ENCODE data around the gene ARHGAP30.
A peak's percentile ranks its signal among the peaks of the same experiment; 100 is the strongest.

Gene ARHGAP30

DNA sequence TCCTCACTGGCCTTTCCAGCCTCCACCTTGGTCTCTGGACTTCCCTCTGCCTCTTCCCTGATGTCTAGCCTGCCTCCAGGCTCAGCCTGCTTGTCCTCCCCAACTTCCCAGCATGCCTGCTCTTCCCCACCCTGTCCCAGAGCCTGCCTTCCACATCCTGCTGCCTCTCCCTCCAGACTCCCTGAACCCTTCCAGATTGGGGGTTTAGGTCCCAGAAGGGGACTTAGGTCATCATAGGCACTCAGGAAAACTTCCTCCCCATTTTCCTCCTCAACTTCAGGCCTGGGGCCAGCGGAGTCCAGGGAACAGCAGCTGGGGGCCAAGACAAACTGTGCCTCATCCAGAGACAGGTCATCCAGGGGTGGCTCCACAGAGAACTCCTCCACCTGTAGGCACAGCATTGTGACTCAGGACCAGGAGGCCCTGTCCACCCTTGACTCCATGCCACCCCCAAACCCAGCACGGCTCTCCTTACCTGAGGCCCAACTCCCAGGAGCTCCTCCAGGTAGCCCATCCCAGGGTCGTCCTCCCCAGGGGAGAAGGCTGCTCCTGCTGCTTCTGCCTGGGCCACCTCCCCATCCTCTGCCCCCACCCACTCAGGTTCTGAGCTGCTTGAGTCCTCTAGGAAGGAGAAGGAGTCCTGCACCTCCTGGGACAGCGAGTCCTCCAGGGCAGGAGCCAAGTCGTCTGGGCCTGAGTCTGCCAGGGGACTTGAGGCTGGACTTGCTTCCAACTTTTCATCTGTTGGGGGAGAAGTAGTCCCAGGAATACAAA is 20.6 kb downstream of the ARHGAP30 start:
- Histone ChIP-seq H3K4me1 (ENCODE audit: control insufficient read depth, insufficient read depth, low read length, unreplicated experiment) (peaks cover 11% of the 10 kb centered on the region), H3K79me2 (ENCODE audit: control insufficient read depth, insufficient read depth, low read length, unreplicated experiment) (peaks cover 6% of the 10 kb centered on the region), H3K27me3 (ENCODE audit: insufficient read depth, low read length) (no peaks in the 10 kb centered on the region), H3K27ac (ENCODE audit: low read depth, low read length) (no peak overlapping the region), H3K4me3 (ENCODE audit: low read depth, low read length) (no peak overlapping the region), H3K36me3 (ENCODE audit: insufficient read depth, low read length) (no peaks in the 10 kb centered on the region), H2AFZ (ENCODE audit: low read length, unreplicated experiment) (no peak overlapping the region)

DNA sequence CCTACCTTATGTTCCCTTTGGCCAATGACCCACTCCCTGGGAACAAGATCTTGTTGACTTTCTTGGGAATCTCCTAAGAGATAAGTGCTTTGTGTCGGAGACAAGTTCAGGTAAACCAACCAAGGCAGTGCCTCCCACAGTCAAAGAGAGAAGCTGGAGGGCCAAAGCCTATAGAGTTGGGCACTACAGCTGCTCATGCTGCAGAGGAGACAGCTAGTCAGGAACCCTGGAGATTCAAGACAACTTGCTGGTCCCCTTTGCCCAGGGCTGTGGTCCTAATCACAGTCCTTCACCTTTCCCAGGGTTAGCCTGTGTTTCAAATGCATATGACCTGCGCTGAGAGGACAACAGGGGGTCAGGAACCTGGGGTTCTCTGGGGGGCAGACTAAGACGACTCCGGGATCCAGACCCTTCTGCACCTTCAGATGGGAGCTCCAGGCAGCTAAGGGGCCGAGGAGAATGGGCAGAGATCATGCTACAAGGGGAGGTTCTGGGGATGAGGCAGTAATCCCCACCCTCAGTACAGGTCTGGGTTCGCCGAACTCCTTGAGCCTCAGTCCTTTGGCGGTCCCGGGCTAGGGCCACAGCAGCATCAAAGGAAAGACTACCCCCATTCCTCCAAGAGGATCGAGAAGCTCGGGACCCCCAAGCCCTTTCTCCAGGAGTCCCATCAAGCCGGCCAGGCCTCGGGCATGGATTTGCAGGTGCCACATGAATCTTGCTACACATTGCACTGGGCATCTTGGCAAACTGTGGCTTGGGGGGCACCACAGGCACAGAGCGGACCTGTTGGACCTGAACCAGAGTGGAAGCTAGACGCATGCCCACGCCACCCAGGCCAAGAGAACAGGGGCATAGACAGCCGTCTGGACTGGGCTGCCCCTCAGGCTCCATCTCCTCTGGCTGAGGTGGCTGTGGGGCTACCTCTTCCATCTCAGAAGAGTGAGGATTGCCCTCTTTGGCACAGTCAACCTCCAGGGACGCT is 22.0 kb downstream of the ARHGAP30 start:
- no peak overlapping the region for H3K27ac ChIP-seq (ENCODE audit: low read depth, low read length)
- peaks cover 11% of the 10 kb centered on the region for H3K4me1 ChIP-seq (ENCODE audit: control insufficient read depth, insufficient read depth, low read length, unreplicated experiment)
- H3K27me3 ChIP-seq (ENCODE audit: insufficient read depth, low read length), result no peaks in the 10 kb centered on the region
- peaks cover 15% of the 10 kb centered on the region for H3K79me2 ChIP-seq (ENCODE audit: control insufficient read depth, insufficient read depth, low read length, unreplicated experiment)
- H3K4me3 ChIP-seq (ENCODE audit: low read depth, low read length), result no peak overlapping the region
- no peak overlapping the region for H2AFZ ChIP-seq (ENCODE audit: low read length, unreplicated experiment)
- no peaks in the 10 kb centered on the region for H3K36me3 ChIP-seq (ENCODE audit: insufficient read depth, low read length)

DNA sequence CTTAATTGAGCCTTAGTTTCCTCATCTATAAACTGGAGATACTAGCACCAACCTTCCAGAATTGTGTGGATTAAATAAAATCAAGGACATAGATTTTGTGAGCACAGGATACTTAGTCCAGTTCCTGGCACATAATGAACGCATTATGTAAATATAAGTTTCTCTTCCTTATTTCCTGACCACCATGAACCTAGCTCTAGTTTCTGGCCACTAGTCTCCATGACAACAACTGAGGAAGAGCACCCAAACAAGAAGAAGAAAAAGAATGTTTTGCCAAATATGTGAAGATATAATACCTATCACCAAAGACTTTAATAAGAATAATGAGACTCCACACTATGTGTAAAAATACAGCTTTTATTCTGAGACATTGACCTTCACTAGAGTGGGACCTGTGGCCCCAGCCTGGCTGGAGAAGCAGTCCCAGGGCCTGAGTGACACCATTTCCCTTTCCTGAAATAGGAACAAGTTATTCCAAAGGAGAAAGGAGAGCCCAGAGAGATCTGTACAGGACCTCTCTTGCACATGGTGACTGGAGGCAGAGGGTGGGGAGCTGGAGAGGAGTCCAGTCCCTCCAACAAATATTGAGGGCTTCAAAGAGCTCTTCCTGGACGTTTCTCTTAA is 23.0 kb downstream of the ARHGAP30 start:
- peak overlapping the region; percentile 59 for H2AFZ ChIP-seq (ENCODE audit: low read length, unreplicated experiment)
- no peaks in the 10 kb centered on the region; the same call in 1 of the 2 replicates for H3K36me3 ChIP-seq (ENCODE audit: insufficient read depth, low read length)

DNA sequence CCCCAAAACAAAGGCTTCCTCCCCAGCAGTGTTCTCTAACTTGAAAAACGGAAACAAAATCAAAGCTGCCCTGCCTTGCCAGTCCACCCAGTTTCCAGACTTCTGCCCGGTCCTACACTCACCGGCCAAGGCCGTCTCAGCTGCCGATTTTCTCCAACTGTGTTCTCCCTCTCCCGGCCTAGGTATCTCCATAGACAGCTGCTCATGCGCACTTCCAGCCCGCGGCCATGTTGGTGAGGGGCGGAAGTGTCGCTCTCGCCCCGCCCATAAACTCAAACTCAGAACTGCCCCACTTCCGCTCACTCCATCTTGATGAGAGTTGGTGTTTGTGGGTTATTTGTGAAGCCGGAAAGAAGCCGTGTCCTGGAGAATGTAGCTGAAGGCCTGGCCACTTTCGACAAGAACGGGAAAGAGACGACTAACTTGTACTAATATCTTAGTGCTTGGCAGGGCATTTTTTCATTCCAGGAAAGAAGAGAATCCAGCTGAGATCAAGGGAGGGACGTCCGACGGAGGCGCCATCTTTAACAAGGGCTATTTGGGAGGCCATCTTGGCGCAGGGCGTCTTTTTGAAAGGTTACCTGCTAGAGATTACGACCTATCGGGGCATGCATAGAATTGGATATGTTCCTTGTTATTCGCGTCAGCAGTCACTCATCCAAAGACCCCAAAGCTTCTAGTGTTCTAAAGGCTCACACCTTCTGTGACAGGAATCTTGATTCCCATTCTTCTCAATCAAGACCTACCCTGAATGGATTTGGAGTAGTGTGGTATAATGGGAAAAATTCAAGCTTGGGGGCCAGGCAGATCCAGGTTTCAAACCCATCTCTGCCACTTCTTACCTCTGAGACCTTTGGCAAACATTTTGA is 23.7 kb downstream of the ARHGAP30 start, which contains the start of gene USF1:
Gene USF1 (minus strand): TSS at position 242 of the 869 bp plus-strand sequence. CDS start 2,702 bp downstream, outside the sequence.
- peak within 1 kb of the TSS; percentile 90 for H3K4me3 ChIP-seq (ENCODE audit: low read depth, low read length)
- H2AFZ ChIP-seq (ENCODE audit: low read length, unreplicated experiment), result peak within 1 kb of the TSS; percentile 59
- peaks cover 10% of the 10 kb centered on the region for H3K4me1 ChIP-seq (ENCODE audit: control insufficient read depth, insufficient read depth, low read length, unreplicated experiment)
- H3K36me3 ChIP-seq (ENCODE audit: insufficient read depth, low read length), result no peaks in the 10 kb centered on the region; the same call in 1 of the 2 replicates
- H3K79me2 ChIP-seq (ENCODE audit: control insufficient read depth, insufficient read depth, low read length, unreplicated experiment), result peaks cover 19% of the 10 kb centered on the region
- peak within 1 kb of the TSS; percentile 90 for H3K27ac ChIP-seq (ENCODE audit: low read depth, low read length)
- no peaks in the 10 kb centered on the region for H3K27me3 ChIP-seq (ENCODE audit: insufficient read depth, low read length)

More for the DNA sequence above, 23.0 kb downstream of the ARHGAP30 start:
- H3K27me3 ChIP-seq (ENCODE audit: insufficient read depth, low read length), result no peaks in the 10 kb centered on the region
- H3K79me2 ChIP-seq (ENCODE audit: control insufficient read depth, insufficient read depth, low read length, unreplicated experiment), result peaks cover 19% of the 10 kb centered on the region
- H3K27ac ChIP-seq (ENCODE audit: low read depth, low read length), result peak overlapping the region; percentile 90; the same call in 1 of the 2 replicates
- H3K4me1 ChIP-seq (ENCODE audit: control insufficient read depth, insufficient read depth, low read length, unreplicated experiment), result peaks cover 10% of the 10 kb centered on the region
- H3K4me3 ChIP-seq (ENCODE audit: low read depth, low read length), result peak overlapping the region; percentile 90

DNA sequence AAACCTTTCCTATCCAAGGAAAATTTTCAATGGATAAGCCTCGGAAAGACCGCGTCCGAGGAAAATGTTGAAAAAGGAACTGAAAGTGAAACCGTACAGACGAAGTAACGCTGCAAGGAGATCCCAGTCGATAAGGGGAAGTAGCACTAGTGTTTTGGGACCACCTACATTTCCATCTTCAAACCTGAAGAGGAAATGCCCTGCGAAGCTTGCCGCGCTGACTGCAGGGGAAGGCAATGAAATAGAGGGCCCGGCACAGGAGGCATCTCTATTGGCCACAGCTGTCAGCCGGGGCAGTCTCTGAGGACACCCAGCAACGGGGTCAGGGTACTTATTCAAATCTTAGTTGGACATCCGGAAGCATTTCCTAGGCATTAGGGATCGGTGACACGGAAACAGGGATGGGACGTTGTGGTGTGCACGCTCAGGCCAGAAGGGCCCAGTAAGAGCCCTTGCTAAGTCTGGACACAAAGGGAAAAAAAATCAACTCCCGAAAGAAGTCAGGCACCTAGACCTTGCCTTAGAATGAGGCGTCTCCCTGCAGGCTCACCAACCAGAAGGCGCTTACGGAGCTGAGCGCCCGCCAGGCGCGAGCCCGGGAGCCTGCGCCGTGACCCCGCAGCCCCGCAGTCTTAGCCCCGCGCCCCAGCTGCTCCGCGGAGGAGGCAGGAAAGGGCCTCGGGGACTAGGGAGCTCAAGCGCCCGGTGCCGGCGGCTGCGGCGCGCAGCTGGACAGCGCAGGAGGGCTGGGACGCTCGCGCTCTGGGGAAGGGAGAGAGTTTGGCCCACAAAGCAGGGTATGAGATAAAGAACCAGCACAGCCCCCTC is 24.6 kb downstream of the ARHGAP30 start:
- Histone ChIP-seq H3K4me1 (ENCODE audit: control insufficient read depth, insufficient read depth, low read length, unreplicated experiment) (peaks cover 10% of the 10 kb centered on the region), H3K27ac (ENCODE audit: low read depth, low read length) (peak overlapping the region; percentile 90), H3K27me3 (ENCODE audit: insufficient read depth, low read length) (no peaks in the 10 kb centered on the region), H3K36me3 (ENCODE audit: insufficient read depth, low read length) (peaks cover 5% of the 10 kb centered on the region; the same call in 1 of the 2 replicates), H2AFZ (ENCODE audit: low read length, unreplicated experiment) (peak overlapping the region; percentile 17), H3K4me3 (ENCODE audit: low read depth, low read length) (peak overlapping the region; percentile 90), H3K79me2 (ENCODE audit: control insufficient read depth, insufficient read depth, low read length, unreplicated experiment) (peaks cover 19% of the 10 kb centered on the region)

DNA sequence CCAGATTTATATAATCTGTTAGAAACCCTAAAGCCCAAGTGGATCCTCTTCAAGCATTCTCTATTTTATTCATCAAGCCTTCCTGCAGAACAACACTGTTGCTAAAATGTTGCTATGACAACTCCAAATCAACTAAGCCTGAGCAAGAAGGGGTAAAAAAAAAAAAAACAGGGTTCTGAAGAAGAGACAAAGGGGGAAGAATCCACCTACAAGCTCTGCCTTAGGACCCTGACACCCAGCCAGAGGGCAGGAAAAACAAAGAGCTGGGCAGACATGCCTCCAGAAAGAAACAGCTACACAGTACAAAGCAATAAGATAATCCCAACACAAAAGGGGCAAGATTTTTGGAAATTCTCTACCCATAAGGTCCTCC is 25.2 kb downstream of the ARHGAP30 start:
- peak overlapping the region; percentile 17 for H2AFZ ChIP-seq (ENCODE audit: low read length, unreplicated experiment)
- H3K36me3 ChIP-seq (ENCODE audit: insufficient read depth, low read length), result peaks cover 5% of the 10 kb centered on the region; the same call in 1 of the 2 replicates
- H3K27ac ChIP-seq (ENCODE audit: low read depth, low read length), result peak overlapping the region; percentile 90
- peaks cover 10% of the 10 kb centered on the region for H3K4me1 ChIP-seq (ENCODE audit: control insufficient read depth, insufficient read depth, low read length, unreplicated experiment)
- peaks cover 19% of the 10 kb centered on the region for H3K79me2 ChIP-seq (ENCODE audit: control insufficient read depth, insufficient read depth, low read length, unreplicated experiment)
- H3K27me3 ChIP-seq (ENCODE audit: insufficient read depth, low read length), result no peaks in the 10 kb centered on the region
- peak overlapping the region; percentile 90 for H3K4me3 ChIP-seq (ENCODE audit: low read depth, low read length)

DNA sequence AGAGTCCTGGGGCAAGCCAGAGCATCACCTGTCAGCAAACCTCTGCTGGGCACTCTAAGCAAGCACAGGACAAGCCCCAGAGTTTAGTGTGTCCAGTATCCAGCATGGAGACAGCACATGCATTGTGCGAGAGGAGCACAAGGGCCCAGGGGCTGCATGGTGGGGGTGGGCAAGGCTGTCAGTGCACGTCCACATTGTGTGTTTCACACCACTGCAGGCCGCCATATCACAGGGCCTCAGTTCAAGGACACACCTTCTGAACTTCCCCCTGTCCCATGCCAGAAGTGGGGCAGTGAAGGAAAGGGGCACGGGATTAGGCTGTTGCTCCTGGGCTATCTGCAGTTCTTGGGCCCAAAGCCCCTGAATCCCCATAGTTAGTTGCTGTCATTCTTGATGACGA is 30.1 kb downstream of the ARHGAP30 start:
- Histone ChIP-seq H3K36me3 (ENCODE audit: insufficient read depth, low read length) (peaks cover 5% of the 10 kb centered on the region; the same call in 1 of the 2 replicates), H2AFZ (ENCODE audit: low read length, unreplicated experiment) (no peak overlapping the region), H3K27me3 (ENCODE audit: insufficient read depth, low read length) (no peaks in the 10 kb centered on the region), H3K4me3 (ENCODE audit: low read depth, low read length) (no peak overlapping the region), H3K27ac (ENCODE audit: low read depth, low read length) (no peak overlapping the region), H3K79me2 (ENCODE audit: control insufficient read depth, insufficient read depth, low read length, unreplicated experiment) (peaks cover 17% of the 10 kb centered on the region), H3K4me1 (ENCODE audit: control insufficient read depth, insufficient read depth, low read length, unreplicated experiment) (peaks cover 4% of the 10 kb centered on the region)

DNA sequence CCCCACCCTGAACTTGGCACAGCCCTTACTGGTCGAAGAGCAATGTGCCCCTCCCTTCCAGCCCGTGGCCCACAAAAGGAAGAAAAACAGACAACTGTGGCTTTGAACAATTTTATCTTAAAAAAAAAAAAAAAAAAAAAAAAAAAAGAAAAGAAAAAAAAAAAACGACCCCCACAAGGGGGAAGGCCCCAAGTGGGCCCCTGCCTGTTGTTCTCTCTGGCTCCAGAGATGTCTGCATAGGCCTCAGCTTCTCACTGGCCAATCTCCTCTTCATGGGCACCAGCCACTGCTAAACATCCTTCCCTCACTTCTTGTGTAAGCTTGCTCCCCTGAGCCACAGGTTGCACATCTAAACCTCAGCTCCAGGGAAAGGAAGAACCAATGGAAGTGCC is 30.5 kb downstream of the ARHGAP30 start:
- peaks cover 5% of the 10 kb centered on the region; the same call in 1 of the 2 replicates for H3K36me3 ChIP-seq (ENCODE audit: insufficient read depth, low read length)
- H2AFZ ChIP-seq (ENCODE audit: low read length, unreplicated experiment), result no peak overlapping the region
- H3K27ac ChIP-seq (ENCODE audit: low read depth, low read length), result no peak overlapping the region
- peaks cover 2% of the 10 kb centered on the region for H3K4me1 ChIP-seq (ENCODE audit: control insufficient read depth, insufficient read depth, low read length, unreplicated experiment)
- H3K79me2 ChIP-seq (ENCODE audit: control insufficient read depth, insufficient read depth, low read length, unreplicated experiment), result peaks cover 13% of the 10 kb centered on the region
- H3K27me3 ChIP-seq (ENCODE audit: insufficient read depth, low read length), result no peaks in the 10 kb centered on the region
- no peak overlapping the region for H3K4me3 ChIP-seq (ENCODE audit: low read depth, low read length)

DNA sequence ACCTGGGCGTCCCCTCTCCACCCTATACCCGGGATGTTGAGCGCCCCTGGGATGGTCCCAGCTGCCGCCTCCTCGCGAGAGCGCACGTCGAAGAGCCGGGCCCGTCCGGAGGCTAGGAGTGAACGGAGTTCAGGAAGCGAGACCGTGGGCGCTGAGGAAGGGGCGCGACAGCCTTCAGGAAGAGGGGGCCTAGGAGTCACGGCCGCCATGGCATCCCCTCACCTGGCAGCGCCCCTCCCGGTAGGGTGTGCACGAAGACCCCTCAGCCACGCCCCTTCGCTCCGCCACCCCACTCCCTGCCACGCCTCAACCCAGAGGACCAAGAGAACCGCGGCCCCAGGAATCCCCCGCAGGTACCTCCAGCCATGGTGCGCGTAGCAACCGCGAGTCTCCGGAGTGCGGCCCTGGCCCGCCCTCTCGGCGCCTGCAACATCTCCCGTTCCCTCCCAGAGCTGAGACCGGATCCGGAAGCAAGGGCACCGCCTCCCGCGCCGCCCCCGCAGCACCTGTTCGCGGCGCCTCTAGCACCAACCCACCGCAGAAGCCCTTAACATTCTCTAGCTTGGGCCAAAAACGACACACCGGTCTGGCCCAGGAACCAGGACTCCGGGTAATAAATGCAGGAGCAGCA is 31.1 kb downstream of the ARHGAP30 start, which contains the start of gene TSTD1:
Gene TSTD1 (minus strand): TSS at position 442 of the 631 bp plus-strand sequence. CDS start 75 bp downstream, at position 367.
- Histone ChIP-seq H3K27ac (ENCODE audit: low read depth, low read length) (no peak within 1 kb of the TSS), H3K4me3 (ENCODE audit: low read depth, low read length) (no peak within 1 kb of the TSS; the same call in 1 of the 2 replicates), H3K27me3 (ENCODE audit: insufficient read depth, low read length) (no peaks in the 10 kb centered on the region), H3K4me1 (ENCODE audit: control insufficient read depth, insufficient read depth, low read length, unreplicated experiment) (no peaks in the 10 kb centered on the region), H3K79me2 (ENCODE audit: control insufficient read depth, insufficient read depth, low read length, unreplicated experiment) (peaks cover 11% of the 10 kb centered on the region), H3K36me3 (ENCODE audit: insufficient read depth, low read length) (peaks cover 5% of the 10 kb centered on the region; the same call in 1 of the 2 replicates), H2AFZ (ENCODE audit: low read length, unreplicated experiment) (no peak within 1 kb of the TSS)
